Effector memory CD8-positive, alpha-beta T cell (primary cell): Measurements from ENCODE around the gene INPP5A.
A peak's percentile ranks its signal among the peaks of the same experiment; 100 is the strongest.
"Not testable (repeated sequence)": the region's sequence is repeated elsewhere in the genome, so short reads cannot be mapped to it uniquely, and the experiment has no call there.

Source experiments
- ATAC-seq: fragments of 150-1000 bp; cut with Tn5 transposase; replicated peaks from 2 replicates; pipeline ENCODE4 v1.10.0; 2021; ENCODE audit warnings: mild to moderate bottlenecking, moderate library complexity
- DNase-seq, 3 experiments: peaks; one replicate each; pipeline ENCODE4 v3.0.0; 2021
- H3K27ac Mint-ChIP-seq, 2 donors: one replicate each; pipeline ENCODE4 v1.8.0; 2022; ENCODE audit warnings: mild to moderate bottlenecking in 2 of 2, mixed read lengths in 2 of 2, moderate library complexity in 2 of 2
- H3K27me3 Mint-ChIP-seq, 2 donors: one replicate each; pipeline ENCODE4 v1.8.0; 2022; ENCODE audit warnings: mixed read lengths in 2 of 2
- H3K36me3 Mint-ChIP-seq: one replicate; pipeline ENCODE4 v1.8.0; 2022; ENCODE audit warnings: mild to moderate bottlenecking, moderate library complexity, mixed read lengths; ENCODE audit not compliant: insufficient read depth
- H3K4me1 Mint-ChIP-seq, 2 donors: one replicate each; pipeline ENCODE4 v1.8.0; 2022; ENCODE audit warnings: low read depth in 2 of 2, mixed read lengths in 2 of 2
- H3K4me3 Mint-ChIP-seq, 2 donors: one replicate each; pipeline ENCODE4 v1.8.0; 2022; ENCODE audit warnings: mild to moderate bottlenecking in 2 of 2, mixed read lengths in 2 of 2, moderate library complexity in 2 of 2
- H3K9me3 Mint-ChIP-seq, 2 donors: one replicate each; pipeline ENCODE4 v1.8.0; 2022; ENCODE audit warnings: mixed read lengths in 2 of 2

The INPP5A gene

DNA sequence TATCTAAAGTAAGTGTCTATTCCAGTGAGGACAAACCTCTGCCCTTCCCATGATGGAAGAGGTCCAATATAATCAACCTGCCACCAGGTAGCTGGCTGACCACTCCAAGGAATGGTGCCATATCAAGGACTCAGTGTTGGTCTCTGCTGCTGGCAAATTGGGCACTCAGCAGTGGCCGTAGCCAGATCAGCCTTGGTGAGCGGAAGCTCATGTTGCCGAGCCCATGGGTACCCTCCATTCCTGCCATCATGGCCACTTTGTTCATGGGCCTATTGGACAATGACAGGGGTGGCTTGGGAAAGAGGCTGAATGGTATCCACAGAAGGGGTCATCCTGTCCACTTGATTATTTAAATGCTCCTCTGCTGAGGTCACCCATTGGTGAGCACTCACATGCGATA, 136.2 kb downstream of the INPP5A start:
- not testable (repeated sequence) for H3K4me1 Mint-ChIP-seq, DNase-seq, H3K9me3 Mint-ChIP-seq, H3K27me3 Mint-ChIP-seq, H3K36me3 Mint-ChIP-seq, H3K4me3 Mint-ChIP-seq, ATAC-seq, H3K27ac Mint-ChIP-seq

DNA sequence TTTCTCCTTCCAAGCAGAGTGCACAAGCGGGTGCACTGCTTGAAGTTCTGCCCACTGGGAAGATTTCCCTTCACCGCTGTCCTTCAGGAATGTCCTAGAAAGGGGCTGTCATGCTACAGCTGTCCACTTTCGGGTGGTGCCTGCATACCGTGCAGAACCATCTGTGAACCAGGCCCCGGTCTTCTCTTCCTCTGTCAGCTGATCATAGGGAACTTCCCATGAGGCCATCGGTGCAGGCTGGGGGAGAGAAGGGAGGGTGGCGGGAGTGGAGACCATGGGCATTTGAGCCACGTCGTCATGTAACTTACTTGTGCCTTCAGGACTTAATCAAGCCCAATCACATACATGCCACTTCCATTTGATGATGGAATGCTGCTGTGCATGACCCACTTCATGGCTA, 136.7 kb downstream of the INPP5A start:
- Mint-ChIP-seq H3K27ac (no peak overlapping the region), H3K9me3 (no peaks in the 10 kb centered on the region), H3K36me3 (peaks cover 2% of the 10 kb centered on the region), H3K4me1 (peaks cover 11 to 13% of the 10 kb centered on the region in 2 donors), H3K27me3 (no peaks in the 10 kb centered on the region), H3K4me3 (no peak overlapping the region)
- no peak for ATAC-seq
- DNase-seq: no peak

GRCh38 chr10:132675031-132675740, 137.6 kb downstream of the INPP5A start:
- DNase-seq: no peak
- Mint-ChIP-seq H3K36me3 (peaks cover 3% of the 10 kb centered on the region), H3K4me3 (no peak overlapping the region), H3K27ac (no peak overlapping the region), H3K9me3 (no peaks in the 10 kb centered on the region), H3K27me3 (no peaks in the 10 kb centered on the region), H3K4me1 (peaks cover 11 to 13% of the 10 kb centered on the region in 2 donors)
- ATAC-seq: no peak

DNA sequence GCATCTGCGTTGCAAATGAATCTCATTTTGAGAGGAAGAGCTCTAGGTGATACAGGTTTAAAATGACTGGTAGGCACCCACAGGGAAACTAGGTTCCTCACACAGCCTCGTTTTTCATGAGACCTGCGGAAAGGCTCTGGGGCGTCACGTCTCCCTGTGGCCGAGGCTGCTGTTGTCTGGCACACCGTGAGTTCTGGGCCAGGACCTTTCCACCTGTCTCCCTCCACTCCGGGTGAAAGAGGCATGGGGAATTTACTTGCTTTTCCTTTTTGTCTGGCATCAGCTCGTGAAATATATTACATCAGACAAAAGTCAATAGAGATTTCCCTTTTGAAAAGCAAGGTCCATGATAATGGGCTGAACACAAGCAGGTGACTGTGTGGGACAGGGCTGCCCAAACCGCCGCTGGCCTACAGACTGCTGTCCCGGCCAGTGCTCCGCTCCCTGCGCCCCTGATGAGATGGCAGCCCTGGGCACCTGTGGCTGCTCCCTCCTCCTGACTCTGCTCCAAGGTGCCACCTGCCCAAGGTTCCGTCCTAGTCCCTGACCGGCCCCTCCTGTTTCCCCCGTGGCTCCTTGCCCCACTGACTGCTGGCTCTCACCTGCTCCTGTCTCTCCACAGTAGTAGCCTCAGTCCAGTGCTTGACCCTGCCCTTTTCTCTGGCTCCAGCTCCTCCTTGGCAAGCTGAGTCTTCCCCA, 138.8 kb downstream of the INPP5A start:
- H3K4me3 Mint-ChIP-seq: no peak overlapping the region
- no peaks in the 10 kb centered on the region for H3K27me3 Mint-ChIP-seq
- H3K36me3 Mint-ChIP-seq: peaks cover 3% of the 10 kb centered on the region
- ATAC-seq: no peak
- H3K27ac Mint-ChIP-seq: peak overlapping the region in 1 of 2 donors; percentile 68
- no peaks in the 10 kb centered on the region for H3K9me3 Mint-ChIP-seq
- no peak for DNase-seq
- H3K4me1 Mint-ChIP-seq: peaks cover 13% of the 10 kb centered on the region in 2 donors

DNA sequence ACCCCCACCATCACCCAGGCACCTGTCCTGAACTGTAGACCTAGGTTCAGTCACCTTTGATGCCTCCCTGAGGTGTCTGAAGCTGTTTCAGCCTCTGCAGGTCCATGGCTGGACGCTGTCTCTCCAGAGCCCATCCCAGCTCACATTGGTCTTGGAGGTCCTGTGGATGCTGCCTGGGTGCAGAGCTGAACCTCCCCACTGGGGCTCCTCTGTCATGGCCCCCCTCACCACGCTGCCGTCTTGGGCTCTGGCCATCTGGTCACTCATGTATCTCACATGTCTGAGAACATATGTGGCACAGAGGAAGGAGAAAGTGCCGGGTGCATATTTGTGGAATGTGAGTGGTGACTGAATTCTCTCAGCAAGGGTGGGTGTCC, 139.5 kb downstream of the INPP5A start:
- Mint-ChIP-seq H3K27ac (no peak overlapping the region), H3K36me3 (peaks cover 3% of the 10 kb centered on the region), H3K4me1 (peaks cover 15 to 19% of the 10 kb centered on the region in 2 donors), H3K9me3 (no peaks in the 10 kb centered on the region), H3K4me3 (no peak overlapping the region), H3K27me3 (no peaks in the 10 kb centered on the region)
- DNase-seq: no peak
- no peak for ATAC-seq

DNA sequence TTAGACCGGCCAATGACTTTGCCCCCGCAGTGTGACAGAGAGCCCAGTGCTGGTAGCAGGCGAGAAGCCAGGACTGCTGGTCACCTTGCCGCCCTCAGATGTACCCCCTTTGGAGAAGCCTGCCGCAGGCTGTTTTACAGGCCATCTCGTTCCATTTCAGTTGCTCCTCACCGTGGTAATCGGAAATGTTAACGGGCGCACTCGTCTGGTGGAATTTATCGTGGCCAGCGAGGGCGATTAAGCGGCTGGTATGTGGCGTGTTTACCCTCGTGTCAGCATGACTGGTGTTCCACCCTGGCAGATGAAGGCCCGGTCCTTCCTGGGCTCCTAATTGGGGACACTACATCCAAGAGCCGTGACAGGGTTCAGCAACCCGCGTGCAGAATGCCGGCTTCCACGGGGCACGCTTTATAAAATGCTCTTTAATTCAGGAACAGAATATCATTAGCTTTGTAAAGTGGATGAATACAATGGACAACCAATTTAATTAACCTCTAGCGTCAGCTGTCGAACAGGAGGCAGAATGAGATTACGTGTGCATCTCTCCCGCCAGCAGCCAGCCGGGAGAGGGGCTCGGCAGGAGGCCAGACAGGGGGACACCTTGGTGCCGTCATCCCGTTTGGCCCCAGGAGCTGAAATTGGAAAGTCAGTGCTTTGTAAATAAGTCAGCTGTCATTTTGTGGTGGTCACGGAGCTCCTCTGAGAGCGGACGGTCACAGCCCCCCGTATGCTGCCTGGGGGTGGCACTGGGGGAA, 140.1 kb downstream of the INPP5A start:
- H3K36me3 Mint-ChIP-seq: peaks cover 3% of the 10 kb centered on the region
- H3K4me3 Mint-ChIP-seq: no peak overlapping the region
- no peaks in the 10 kb centered on the region for H3K9me3 Mint-ChIP-seq
- H3K27me3 Mint-ChIP-seq: no peaks in the 10 kb centered on the region
- H3K4me1 Mint-ChIP-seq: peaks cover 15 to 19% of the 10 kb centered on the region in 2 donors
- no peak overlapping the region for H3K27ac Mint-ChIP-seq
- no peak for ATAC-seq
- DNase-seq: no peak

DNA sequence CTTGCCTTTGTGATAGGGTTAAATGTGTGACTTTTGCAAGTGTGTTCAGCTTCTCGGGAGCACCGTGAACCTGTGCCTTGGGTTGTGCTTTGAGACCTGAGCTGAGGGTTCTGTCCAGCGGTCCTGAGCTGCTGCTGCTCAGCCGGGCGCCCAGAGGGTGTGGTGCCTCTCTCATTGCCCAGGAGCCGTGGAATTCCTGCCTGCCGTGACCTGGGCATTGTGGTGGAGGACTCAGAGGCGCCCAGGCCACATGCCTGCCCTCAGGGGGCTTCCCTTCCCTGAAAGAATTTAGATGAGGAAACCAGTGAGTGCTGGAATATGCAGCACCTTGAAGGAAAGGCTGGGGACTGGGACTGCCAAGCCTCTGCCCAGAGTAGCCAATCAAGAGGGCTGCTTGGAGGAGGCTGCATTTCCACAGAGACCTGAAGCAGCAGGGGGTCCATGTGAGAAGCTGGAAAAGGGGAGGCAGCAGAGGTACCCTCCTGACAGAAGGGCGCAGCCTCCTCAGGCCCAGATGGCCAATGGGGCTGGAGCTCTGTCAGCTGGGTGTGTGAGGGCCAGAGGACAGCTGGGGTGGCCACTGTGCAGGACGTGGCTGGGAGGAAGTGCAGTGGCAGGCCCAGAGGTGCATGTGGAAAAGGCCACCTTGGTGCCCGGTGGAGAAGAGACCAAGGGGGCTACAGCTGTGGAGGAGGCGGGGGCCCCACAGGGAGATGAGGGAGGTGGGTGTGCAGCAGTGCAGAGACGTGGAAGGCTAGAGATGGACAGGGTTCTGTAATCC, 141.0 kb downstream of the INPP5A start:
- Mint-ChIP-seq H3K27me3 (no peaks in the 10 kb centered on the region), H3K27ac (peak overlapping the region; percentile 44 to 77), H3K4me3 (no peak overlapping the region), H3K36me3 (peaks cover 3% of the 10 kb centered on the region), H3K9me3 (no peaks in the 10 kb centered on the region), H3K4me1 (peaks cover 15 to 19% of the 10 kb centered on the region in 2 donors)
- ATAC-seq (no peak), DNase-seq (no peak)

DNA sequence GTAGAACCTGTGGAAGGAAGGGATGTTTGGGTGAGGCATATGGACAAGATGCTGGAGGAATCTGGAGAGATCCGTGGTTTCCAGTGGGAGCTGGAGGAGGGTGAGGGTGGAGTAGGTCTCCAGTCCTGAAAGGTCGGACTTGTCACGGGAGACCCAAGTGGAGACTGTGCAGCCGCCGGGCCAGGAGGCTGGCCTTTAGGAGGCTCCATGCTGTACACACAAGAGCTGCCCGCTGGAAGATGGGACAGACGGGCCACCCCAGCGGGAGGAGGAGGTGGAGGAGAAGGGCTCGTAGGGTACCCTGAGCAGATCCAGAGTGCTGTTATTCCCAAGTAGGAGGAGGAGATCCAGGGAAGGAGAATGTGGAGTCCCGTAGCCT, 141.6 kb downstream of the INPP5A start:
- Mint-ChIP-seq H3K4me1 (peaks cover 18 to 22% of the 10 kb centered on the region in 2 donors), H3K27ac (peak overlapping the region; percentile 41 to 77), H3K36me3 (peaks cover 3% of the 10 kb centered on the region), H3K27me3 (no peaks in the 10 kb centered on the region), H3K9me3 (no peaks in the 10 kb centered on the region), H3K4me3 (no peak overlapping the region)
- ATAC-seq: no peak
- no peak for DNase-seq

DNA sequence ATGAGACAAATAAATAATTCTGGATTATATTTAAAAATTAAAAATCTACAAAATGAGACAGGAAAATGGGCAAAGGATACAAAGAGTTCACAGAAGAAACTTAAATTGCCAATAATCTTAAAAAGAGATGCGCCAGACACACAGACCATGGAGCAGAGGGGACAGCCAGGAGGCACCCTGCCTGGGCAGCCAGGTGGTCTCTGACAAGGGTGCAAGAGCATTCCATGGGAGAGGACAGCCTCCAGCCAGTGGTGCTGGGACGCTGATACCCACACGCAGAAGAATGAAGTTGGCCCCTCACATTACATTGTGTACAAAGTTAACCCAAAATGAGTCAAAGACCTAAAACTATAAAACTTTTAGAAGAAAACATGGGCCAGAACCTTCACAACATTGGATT, 142.1 kb downstream of the INPP5A start:
- DNase-seq (no peak), ATAC-seq (no peak)
- Mint-ChIP-seq H3K27me3 (no peaks in the 10 kb centered on the region), H3K4me1 (peaks cover 23 to 27% of the 10 kb centered on the region in 2 donors), H3K27ac (no peak overlapping the region), H3K4me3 (no peak overlapping the region), H3K36me3 (peaks cover 3% of the 10 kb centered on the region), H3K9me3 (no peaks in the 10 kb centered on the region)

- not testable (repeated sequence) for H3K9me3 Mint-ChIP-seq, H3K4me3 Mint-ChIP-seq, DNase-seq, ATAC-seq, H3K27ac Mint-ChIP-seq, H3K36me3 Mint-ChIP-seq, H3K27me3 Mint-ChIP-seq
- peaks cover 22 to 23% of the 10 kb centered on the region in 2 donors for H3K4me1 Mint-ChIP-seq
Observed at GRCh38 chr10:132680741-132681140, 143.2 kb downstream of the INPP5A start.

DNA sequence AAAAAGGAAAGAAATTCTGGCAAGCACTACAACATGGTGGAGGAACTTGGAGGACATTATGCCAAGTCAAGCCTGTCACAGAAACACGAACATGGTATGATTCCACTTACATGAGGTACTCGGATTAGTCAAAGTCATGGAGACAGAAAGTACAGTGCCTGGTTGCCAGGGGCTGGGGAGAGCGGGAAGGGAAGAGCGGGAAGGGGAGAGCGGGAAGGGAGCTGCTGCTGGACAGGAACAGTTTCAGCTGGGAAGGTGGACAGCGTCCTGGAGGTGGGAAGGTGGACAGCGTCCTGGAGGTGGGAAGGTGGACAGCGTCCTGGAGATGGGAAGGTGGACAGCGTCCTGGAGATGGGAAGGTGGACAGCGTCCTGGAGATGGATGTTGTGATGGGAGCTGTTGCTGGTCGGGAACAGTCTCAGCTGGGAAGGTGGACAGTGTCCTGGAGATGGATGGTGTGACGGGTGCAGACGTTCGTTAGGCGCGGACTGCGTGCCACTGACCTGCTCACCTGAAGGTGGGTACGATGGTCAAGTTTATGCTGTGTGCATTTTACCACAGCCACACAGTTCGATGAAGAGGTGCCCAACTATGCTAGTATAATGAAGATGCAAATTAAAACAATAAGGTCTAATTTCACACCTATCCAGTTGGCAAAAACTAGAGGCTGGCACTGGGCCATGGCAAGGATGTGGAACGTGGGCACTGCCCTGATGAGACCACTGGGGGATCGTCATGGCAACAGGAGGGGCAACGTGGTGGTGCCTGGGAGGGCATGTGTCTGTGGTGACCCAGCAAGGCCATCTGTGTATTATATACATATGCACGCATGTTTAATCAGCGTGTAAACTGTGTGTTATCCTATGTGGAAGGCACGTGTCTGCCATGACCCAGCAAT, 144.5 kb downstream of the INPP5A start:
- Mint-ChIP-seq H3K36me3 (peaks cover 3% of the 10 kb centered on the region), H3K4me3 (no peak overlapping the region), H3K27me3 (no peaks in the 10 kb centered on the region), H3K4me1 (peaks cover 22 to 23% of the 10 kb centered on the region in 2 donors), H3K9me3 (no peaks in the 10 kb centered on the region), H3K27ac (no peak overlapping the region)
- ATAC-seq: no peak
- no peak for DNase-seq

- peak overlapping the region in 1 of 2 donors; percentile 71 for H3K27ac Mint-ChIP-seq
- H3K4me3 Mint-ChIP-seq: peak overlapping the region in 1 of 2 donors; percentile 12
- H3K9me3 Mint-ChIP-seq: no peaks in the 10 kb centered on the region
- H3K27me3 Mint-ChIP-seq: no peaks in the 10 kb centered on the region
- peaks cover 18 to 21% of the 10 kb centered on the region in 2 donors for H3K4me1 Mint-ChIP-seq
- DNase-seq (peak in 1 of 3 experiments; percentile 14), ATAC-seq (peak; percentile 95)
- H3K36me3 Mint-ChIP-seq: peaks cover 1% of the 10 kb centered on the region
Observed at GRCh38 chr10:132684164-132684891, 146.7 kb downstream of the INPP5A start.
